Heart left ventricle (tissue), 16 donors: Measurements from ENCODE around the gene RAPGEFL1. TPM values are rescaled to one million over a fixed set of nuclear protein-coding genes. Genes with fewer than 3 reads are reported as not detected.
A peak's percentile ranks its signal among the peaks of the same experiment; 100 is the strongest.

Experiments
- ATAC-seq, 4 donors: fragments of 200-7000 bp; cut with Tn5 transposase; one replicate each; pipeline ENCODE4 v1.9.1; 2020 to 2022; ENCODE audit warnings: moderate library complexity in 4 of 4, mild to moderate bottlenecking in 3 of 4, moderate number of reproducible peaks in 1 of 4
- DNase-seq, 5 donors: peaks; one replicate each; pipeline ENCODE4 v3.0.0-alpha.2; 2020
- H3K27ac ChIP-seq, 12 donors: fragments of 200-600 bp; sonication (generic) in 4 of 12; one replicate each; pipeline versions ENCODE4 v1.5.0 to v1.8.0; 2016 to 2022; ENCODE audit warnings: mild to moderate bottlenecking in 2 of 12
- H3K27me3 ChIP-seq, 9 donors: fragments of 200-600 bp; sonication (generic) in 2 of 9; one replicate each; pipeline versions ENCODE4 v1.5.1 to v1.8.0; 2016 to 2022; ENCODE audit warnings: mild to moderate bottlenecking in 3 of 9
- H3K36me3 ChIP-seq, 9 donors: fragments of 200-600 bp; sonication (generic) in 2 of 9; one replicate each; pipeline versions ENCODE4 v1.5.0 to v1.8.0; 2018 to 2022; ENCODE audit warnings: mild to moderate bottlenecking in 2 of 9
- H3K4me1 ChIP-seq, 12 donors: fragments of 200-600 bp; sonication (generic) in 4 of 12; one replicate each; pipeline versions ENCODE4 v1.5.0 to v1.8.0; 2016 to 2022; ENCODE audit warnings: mild to moderate bottlenecking in 3 of 12
- H3K4me3 ChIP-seq, 12 donors: fragments of 200-600 bp; sonication (generic) in 4 of 12; one replicate each; pipeline versions ENCODE4 v1.5.0 to v1.8.0; 2017 to 2022; ENCODE audit warnings: mild to moderate bottlenecking in 9 of 12, moderate library complexity in 4 of 12
- H3K9me3 ChIP-seq, 12 donors: fragments of 200-600 bp; sonication (generic) in 4 of 12; one replicate each; pipeline versions ENCODE4 v1.5.0 to v1.8.0; 2016 to 2022; ENCODE audit warnings: mild to moderate bottlenecking in 1 of 12
- POLR2A ChIP-seq, 2 donors: fragments of 450-650 bp; IDR thresholded peaks; one replicate each; pipeline ENCODE4 v1.6.1; 2017; ENCODE audit warnings: antibody characterized with exemption in 2 of 2, mild to moderate bottlenecking in 2 of 2, moderate library complexity in 2 of 2
- WGBS, 4 donors: extraction: QIAGEN DNeasy Blood & Tissue Kit in 2 of 4; methylation state at CpG; one replicate each; pipeline versions ENCODE4 v1.1.5 to v1.1.7; 2013 to 2018; 5-methylcytosine and 5-hydroxymethylcytosine counted together
- intact Hi-C, 10 donors: fragments of 100-400 bp; cut with DNase I; formaldehyde crosslinking; loops; one replicate each; pipeline versions ENCODE4 v1.11.1 to v1.14.2; 2022
- polyA plus RNA-seq, 2 donors: library from polyadenylated mRNA; stranded (reverse); fragments of 200-250 nt; gene quantifications; one replicate each; pipeline ENCODE4 v1.2.3, GENCODE V29; 2013
- total RNA-seq, 9 donors: library from RNA; depleted of rRNA in 2 of 9; stranded (reverse); fragments of >200 nt in 2 of 9; fragmentation: NEBNext Ultra II Directional in 3 of 9; extraction: Animal tissue kit (Norgen Biotek cat#: 25700) in 3 of 9; gene quantifications; one replicate each; pipeline versions ENCODE4 v1.1.0 to v1.2.4, GENCODE V29; 2016 to 2023
- TF ChIP-seq, protein P1 (sequence below), 12 donors: fragments of 200-600 bp; sonication (generic) in 4 of 12; IDR thresholded peaks; one replicate each; pipeline versions ENCODE4 v1.5.0 to v1.8.0; 2018 to 2022; ENCODE audit warnings: antibody characterized with exemption in 12 of 12, mild to moderate bottlenecking in 5 of 12
- donor health status: ischemic (EF 13 %, LVEDD 7.1; RV severe dilation, severe dysfunction).
- donor health status: healthy with polysubstance abuse.
- donor health status: DM: no; HTN: yes; CAD: no.
- donor health status: DM: no; HTN: no; CAD: no.
- donor health status: ischemic (EF 25% LVEDD 6.9; RV normal size, moderate dysfunction).
- donor health status: ischemic (EF 25% LVEDD 5.7; RV mildly dilated, moderate dysfunction).
- donor health status: healthy.
- donor health status: DM: yes; HTN: yes; CAD: no.
- donor health status: ischemic (EF 35%, LVEDD 5.7; RV mildly dilated, moderate dysfunction).
- donor health status: nonischemic (EF 11% LVEDD 7.7; RV severe dilation, severe dysfunction).
- donor health status: DM: yes; HTN: yes; CAD: no.
- donor health status: PGD.
- donor health status: ischemic (EF 29% LVEDD 5.4; RV normal size, mild dysfunction).
- donor health status: nonischemic (EF 23%, LVEDD 6.1; RV moderate dilation, normal function).

The RAPGEFL1 gene
- total and polyA plus RNA-seq, 11 donors = 2.2 to 6.6 (median 3.3) TPM

DNA sequence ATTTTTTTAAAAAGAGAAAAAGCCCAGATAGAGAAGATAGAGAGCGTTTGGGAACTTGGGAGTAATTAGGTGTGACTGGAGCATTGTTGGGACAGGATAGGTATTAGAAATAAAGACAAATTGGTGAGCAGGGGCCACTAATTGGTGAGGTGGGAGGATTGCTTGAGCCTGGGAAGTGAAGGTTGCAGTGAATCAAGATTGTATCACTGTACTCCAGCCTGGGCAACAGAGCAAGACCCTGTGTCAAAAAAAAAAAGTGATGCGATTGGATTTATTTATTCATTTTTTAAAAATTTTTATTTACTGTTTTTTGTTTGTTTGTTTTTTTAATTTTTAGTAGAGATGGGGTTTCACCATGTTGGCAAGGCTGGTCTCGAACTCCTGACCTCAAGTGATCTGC is 31.8 kb upstream of the RAPGEFL1 start:
- DNase-seq = no peak
- no peak for TF ChIP-seq POLR2A (IDR thresholded peaks at IDR 0.05)
- TF ChIP-seq, protein P1, sequence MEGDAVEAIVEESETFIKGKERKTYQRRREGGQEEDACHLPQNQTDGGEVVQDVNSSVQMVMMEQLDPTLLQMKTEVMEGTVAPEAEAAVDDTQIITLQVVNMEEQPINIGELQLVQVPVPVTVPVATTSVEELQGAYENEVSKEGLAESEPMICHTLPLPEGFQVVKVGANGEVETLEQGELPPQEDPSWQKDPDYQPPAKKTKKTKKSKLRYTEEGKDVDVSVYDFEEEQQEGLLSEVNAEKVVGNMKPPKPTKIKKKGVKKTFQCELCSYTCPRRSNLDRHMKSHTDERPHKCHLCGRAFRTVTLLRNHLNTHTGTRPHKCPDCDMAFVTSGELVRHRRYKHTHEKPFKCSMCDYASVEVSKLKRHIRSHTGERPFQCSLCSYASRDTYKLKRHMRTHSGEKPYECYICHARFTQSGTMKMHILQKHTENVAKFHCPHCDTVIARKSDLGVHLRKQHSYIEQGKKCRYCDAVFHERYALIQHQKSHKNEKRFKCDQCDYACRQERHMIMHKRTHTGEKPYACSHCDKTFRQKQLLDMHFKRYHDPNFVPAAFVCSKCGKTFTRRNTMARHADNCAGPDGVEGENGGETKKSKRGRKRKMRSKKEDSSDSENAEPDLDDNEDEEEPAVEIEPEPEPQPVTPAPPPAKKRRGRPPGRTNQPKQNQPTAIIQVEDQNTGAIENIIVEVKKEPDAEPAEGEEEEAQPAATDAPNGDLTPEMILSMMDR (IDR thresholded peaks at IDR 0.05) = no peak
- WGBS, 4 donors = 91 to 95% (median 94%) methylated on average over 3 of the region's 3 CpGs
- no peak for ATAC-seq
- no peak overlapping the region for H3K4me3 ChIP-seq
- H3K36me3 ChIP-seq = peaks cover 0 to 93% (median 89%) of the 10 kb centered on the region in 9 donors
- peak overlapping the region in 1 of 12 donors; percentile 13 for H3K27ac ChIP-seq
- intact Hi-C loops = no loop called here
- H3K27me3 ChIP-seq = no peaks in the 10 kb centered on the region
- H3K4me1 ChIP-seq = peaks cover 3 to 32% (median 15%) of the 10 kb centered on the region in 12 donors
- no peaks in the 10 kb centered on the region for H3K9me3 ChIP-seq

DNA sequence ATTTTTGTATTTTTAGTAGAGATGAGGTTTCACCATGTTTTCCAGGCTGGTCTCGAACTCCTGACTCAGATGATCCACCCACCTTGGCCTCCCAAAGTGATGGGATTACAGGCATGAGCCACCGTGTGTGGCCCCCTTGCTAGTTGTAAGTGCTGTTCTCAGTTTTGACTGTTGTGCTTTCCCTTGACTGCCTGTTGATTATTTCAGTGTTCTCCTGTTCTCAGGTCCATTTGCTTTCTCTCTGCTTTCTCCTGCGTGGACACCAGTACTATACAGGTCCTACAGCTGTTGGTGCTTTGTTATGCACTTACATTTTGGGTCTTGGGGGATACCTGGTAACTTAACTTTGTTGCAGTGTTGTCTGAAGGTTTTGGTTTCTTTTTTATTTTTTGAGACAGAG is 28.7 kb upstream of the RAPGEFL1 start:
- Histone ChIP-seq H3K36me3 (peaks cover 0 to 100% (median 97%) of the 10 kb centered on the region in 9 donors), H3K27ac (no peak overlapping the region), H3K4me1 (peaks cover 0 to 21% (median 5%) of the 10 kb centered on the region in 12 donors), H3K9me3 (no peaks in the 10 kb centered on the region), H3K27me3 (no peaks in the 10 kb centered on the region), H3K4me3 (no peak overlapping the region)
- ATAC-seq (no peak), DNase-seq (no peak)
- intact Hi-C loops = no loop called here
- TF ChIP-seq, protein P1 (IDR thresholded peaks at IDR 0.05) = no peak
- TF ChIP-seq POLR2A (IDR thresholded peaks at IDR 0.05) = no peak
- 81 to 87% (median 85%) methylated on average over 3 of the region's 3 CpGs for WGBS, 4 donors

DNA sequence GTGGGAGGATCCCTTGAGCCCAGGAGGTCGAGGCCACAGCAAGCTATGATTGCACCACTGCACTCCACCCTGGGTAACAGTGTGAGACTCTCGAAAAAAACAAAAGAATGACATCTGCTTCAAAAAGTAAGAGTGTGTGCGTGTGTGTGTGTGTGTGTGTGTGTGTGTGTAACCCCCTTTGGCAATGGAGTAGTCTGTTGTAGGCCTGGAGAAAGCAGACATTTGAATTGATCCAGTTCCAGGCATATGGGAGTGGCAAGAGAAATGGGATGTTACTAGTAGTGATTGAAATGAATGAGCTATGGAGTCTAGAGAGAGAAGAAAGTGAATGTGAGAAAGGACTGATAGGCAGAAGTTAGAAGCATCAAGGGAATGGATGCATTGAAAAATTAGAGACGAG is 27.0 kb upstream of the RAPGEFL1 start:
- ATAC-seq (no peak), DNase-seq (no peak)
- no peak overlapping the region for H3K4me3 ChIP-seq
- H3K27me3 ChIP-seq = no peaks in the 10 kb centered on the region
- TF ChIP-seq POLR2A (IDR thresholded peaks at IDR 0.05) = no peak
- TF ChIP-seq, protein P1 (IDR thresholded peaks at IDR 0.05) = no peak
- peaks cover 0 to 23% (median 4%) of the 10 kb centered on the region in 12 donors for H3K4me1 ChIP-seq
- peaks cover 0 to 100% (median 98%) of the 10 kb centered on the region in 9 donors for H3K36me3 ChIP-seq
- H3K27ac ChIP-seq = no peak overlapping the region
- WGBS, 4 donors = 65 to 79% (median 73%) methylated on average over 4 of the region's 4 CpGs
- intact Hi-C loops = no loop called here
- no peaks in the 10 kb centered on the region for H3K9me3 ChIP-seq

DNA sequence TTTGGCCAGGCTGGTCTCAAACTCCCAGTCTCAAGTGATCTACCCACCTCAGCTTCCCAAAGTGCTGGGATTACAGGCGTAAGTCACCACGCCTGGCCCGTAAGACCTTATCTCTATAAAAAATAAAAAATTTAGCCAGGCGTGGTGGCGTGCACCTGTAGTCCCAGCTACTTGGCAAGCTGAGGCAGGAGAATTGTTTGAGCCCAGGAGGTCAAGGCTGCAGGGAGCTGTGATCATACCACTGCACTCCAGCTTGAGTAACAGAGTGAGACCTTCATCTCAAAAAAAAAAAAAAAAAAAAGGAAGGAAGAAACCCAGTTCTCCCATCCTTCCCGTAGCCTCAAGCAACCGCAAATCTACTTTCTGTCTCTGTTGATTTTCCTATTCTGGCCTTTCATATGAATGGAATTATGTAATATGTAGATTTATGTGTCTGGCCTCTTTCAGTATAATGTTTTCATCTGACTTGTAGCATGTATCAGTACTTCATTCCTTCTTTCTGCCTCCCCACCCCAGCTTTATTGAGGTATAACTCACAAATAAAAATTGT is 25.8 kb upstream of the RAPGEFL1 start:
- H3K27ac ChIP-seq = peak overlapping the region in 1 of 12 donors; percentile 24
- no peak for DNase-seq
- WGBS, 4 donors = 73 to 77% (median 75%) methylated on average over 7 of the region's 7 CpGs
- no peak overlapping the region for H3K4me3 ChIP-seq
- ATAC-seq = no peak
- H3K9me3 ChIP-seq = no peaks in the 10 kb centered on the region
- TF ChIP-seq, protein P1 (IDR thresholded peaks at IDR 0.05) = no peak
- TF ChIP-seq POLR2A (IDR thresholded peaks at IDR 0.05) = no peak
- peaks cover 0 to 99% (median 96%) of the 10 kb centered on the region in 9 donors for H3K36me3 ChIP-seq
- H3K27me3 ChIP-seq = no peaks in the 10 kb centered on the region
- intact Hi-C loops = no loop called here
- peaks cover 0 to 34% (median 6%) of the 10 kb centered on the region in 12 donors for H3K4me1 ChIP-seq
